ENCODE measurements around the gene SETD4. TPM values are rescaled to one million over a fixed set of nuclear protein-coding genes. Genes with fewer than 3 reads are reported as not detected.

Gene SETD4
- total and polyA plus RNA-seq, 4 experiments from 2014 or later: 7.1 to 31.0 (median 20.3) TPM

DNA sequence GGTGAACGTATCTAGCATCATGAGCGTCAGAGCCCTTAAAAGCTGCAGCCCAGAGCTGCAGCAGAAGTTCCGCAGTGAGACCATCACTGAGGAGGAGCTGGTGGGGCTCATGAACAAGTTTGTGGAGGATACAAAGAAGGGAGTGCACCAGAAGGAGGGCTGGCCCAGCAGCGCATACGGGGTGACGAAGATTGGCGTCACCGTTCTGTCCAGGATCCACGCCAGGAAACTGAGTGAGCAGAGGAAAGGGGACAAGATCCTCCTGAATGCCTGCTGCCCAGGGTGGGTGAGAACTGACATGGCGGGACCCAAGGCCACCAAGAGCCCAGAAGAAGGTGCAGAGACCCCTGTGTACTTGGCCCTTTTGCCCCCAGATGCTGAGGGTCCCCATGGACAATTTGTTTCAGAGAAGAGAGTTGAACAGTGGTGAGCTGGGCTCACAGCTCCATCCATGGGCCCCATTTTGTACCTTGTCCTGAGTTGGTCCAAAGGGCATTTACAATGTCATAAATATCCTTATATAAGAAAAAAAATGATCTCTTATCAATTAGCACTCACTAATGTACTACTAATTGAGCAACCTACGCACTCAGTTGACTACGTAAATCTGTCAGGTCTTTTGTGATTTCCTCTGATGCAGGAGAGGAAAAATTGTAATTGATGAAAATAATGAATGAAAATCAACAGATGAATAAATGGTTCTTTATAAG is 12.3 kb upstream of the SETD4 start:
- no peak for DNase-seq
- CTCF ChIA-PET (ENCODE audit: partially characterized antibody): interaction anchor here (3.2 kb wide), 1 partner anchor 40 kb away, joined by 21 read pairs; no protein-coding TSS in a partner anchor
- H3K27me3 Mint-ChIP-seq: no peaks in the 10 kb centered on the region

DNA sequence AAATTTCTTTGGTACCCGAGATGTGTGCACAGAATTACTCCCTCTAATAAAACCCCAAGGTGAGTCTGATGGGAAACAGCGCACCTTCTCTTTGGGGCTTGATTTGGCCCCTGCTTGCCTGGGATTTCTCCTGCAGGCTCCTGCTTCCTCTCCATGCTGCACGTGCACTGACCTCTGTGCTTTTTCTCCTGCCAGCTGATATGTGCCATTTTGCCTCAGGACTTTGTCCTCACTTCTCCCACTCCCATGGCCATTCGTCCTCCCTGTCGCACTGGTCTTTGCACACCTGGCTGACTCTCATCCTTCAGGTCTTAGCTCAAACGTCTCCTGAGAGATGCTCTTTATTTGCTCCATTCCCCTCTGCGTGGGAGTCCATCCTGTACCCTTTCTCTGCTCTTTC is 10.7 kb upstream of the SETD4 start:
- Histone ChIP-seq H3K27me3 (ENCODE audit: insufficient read depth, low read length) (no peaks in the 10 kb centered on the region), H3K27ac (ENCODE audit: low read depth, low read length) (no peak overlapping the region), H3K4me1 (ENCODE audit: insufficient read depth, low read length) (peaks cover 33% of the 10 kb centered on the region), H3K36me3 (ENCODE audit: insufficient read depth, low read length) (no peaks in the 10 kb centered on the region), H3K4me3 (ENCODE audit: low read length in 2 of 2) (no peak overlapping the region), H3K9me3 (ENCODE audit: control insufficient read depth in 1 of 2, low read length in 2 of 2) (peaks cover 0 to 3% of the 10 kb centered on the region in 2 donors)
- CTCF ChIA-PET (ENCODE audit: partially characterized antibody): interaction anchor here (1.7 to 3.5 kb wide), 3 partner anchors 8 to 42 kb away, joined by 6 to 21 read pairs (median 18); partner anchors contain the start of gene SETD4
- POLR2A ChIA-PET (ENCODE audit: partially characterized antibody): interaction anchor here (1.6 to 3.2 kb wide), 5 partner anchors 8 to 249 kb away, joined by 9 to 60 read pairs (median 13); partner anchors contain the start of genes CBR3, MORC3 and SETD4
- H3K27ac Mint-ChIP-seq: peak overlapping the region; percentile 23 to 83 (median 54)
- H3K9me3 Mint-ChIP-seq: peaks cover 0 to 10% (median 4%) of the 10 kb centered on the region in 8 donors
- H3K36me3 Mint-ChIP-seq: peaks cover 26 to 29% of the 10 kb centered on the region in 2 donors
- intact Hi-C loops (cut with micrococcal nuclease): no loop called here
- peaks cover 28 to 45% (median 36%) of the 10 kb centered on the region in 4 donors for H3K4me1 Mint-ChIP-seq
- H3K27me3 Mint-ChIP-seq: no peaks in the 10 kb centered on the region
- peak overlapping the region; percentile 71 to 95 (median 90) for H3K4me3 Mint-ChIP-seq
- DNase-seq: no peak

More for the DNA sequence above, 12.3 kb upstream of the SETD4 start:
- Mint-ChIP-seq H3K36me3 (peaks cover 26 to 29% of the 10 kb centered on the region in 2 donors), H3K4me3 (peak overlapping the region in 3 of 8 donors; percentile 12 to 79 (median 72)), H3K4me1 (peaks cover 28 to 48% (median 40%) of the 10 kb centered on the region in 4 donors), H3K27ac (peak overlapping the region in 1 of 7 donors; percentile 10), H3K9me3 (peaks cover 0 to 10% (median 4%) of the 10 kb centered on the region in 8 donors)
- Histone ChIP-seq H3K27me3 (ENCODE audit: insufficient read depth, low read length) (no peaks in the 10 kb centered on the region), H3K4me3 (ENCODE audit: low read length in 2 of 2) (no peak overlapping the region), H3K36me3 (ENCODE audit: insufficient read depth, low read length) (no peaks in the 10 kb centered on the region), H3K4me1 (ENCODE audit: insufficient read depth, low read length) (peaks cover 33% of the 10 kb centered on the region), H3K27ac (ENCODE audit: low read depth, low read length) (no peak overlapping the region), H3K9me3 (ENCODE audit: control insufficient read depth in 1 of 2, low read length in 2 of 2) (peaks cover 0 to 3% of the 10 kb centered on the region in 2 donors)
- intact Hi-C loops (cut with micrococcal nuclease): no loop called here
- POLR2A ChIA-PET (ENCODE audit: partially characterized antibody): interaction anchor here (1.5 kb wide), 1 partner anchor 13 kb away, joined by 9 read pairs; the partner anchor contains the start of gene SETD4

DNA sequence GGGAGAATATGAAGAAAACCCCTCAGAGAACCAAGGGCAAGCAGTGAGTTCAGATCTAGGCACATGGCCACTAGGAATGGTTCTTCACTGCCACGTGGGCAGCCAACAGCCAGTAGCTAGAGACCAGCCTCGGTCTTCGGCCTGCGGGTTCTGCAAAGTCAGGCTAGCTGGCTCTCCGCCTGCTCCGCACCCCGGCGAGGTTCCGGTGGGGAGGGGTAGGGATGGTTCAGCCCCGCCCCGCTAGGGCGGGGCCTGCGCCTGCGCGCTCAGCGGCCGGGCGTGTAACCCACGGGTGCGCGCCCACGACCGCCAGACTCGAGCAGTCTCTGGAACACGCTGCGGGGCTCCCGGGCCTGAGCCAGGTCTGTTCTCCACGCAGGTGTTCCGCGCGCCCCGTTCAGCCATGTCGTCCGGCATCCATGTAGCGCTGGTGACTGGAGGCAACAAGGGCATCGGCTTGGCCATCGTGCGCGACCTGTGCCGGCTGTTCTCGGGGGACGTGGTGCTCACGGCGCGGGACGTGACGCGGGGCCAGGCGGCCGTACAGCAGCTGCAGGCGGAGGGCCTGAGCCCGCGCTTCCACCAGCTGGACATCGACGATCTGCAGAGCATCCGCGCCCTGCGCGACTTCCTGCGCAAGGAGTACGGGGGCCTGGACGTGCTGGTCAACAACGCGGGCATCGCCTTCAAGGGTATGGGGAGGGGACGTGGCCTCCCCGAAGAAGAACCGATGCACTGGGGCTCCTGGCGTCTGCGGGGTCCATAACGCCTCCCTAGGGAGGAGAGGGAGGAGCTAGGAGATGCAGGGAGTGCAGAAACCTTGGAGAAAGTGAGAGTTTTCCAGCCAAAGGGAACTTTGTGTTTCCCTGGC is 9.6 kb upstream of the SETD4 start, which contains the start of gene CBR1:
Gene CBR1, plus strand, starts transcription at position 312 of the 871 bp plus-strand sequence. Its CDS starts 92 bp downstream, at position 404.
- Histone ChIP-seq H3K9me3 (ENCODE audit: control insufficient read depth in 1 of 2, low read length in 2 of 2) (peaks cover 0 to 3% of the 10 kb centered on the region in 2 donors), H3K4me3 (ENCODE audit: low read length in 2 of 2) (peak within 1 kb of the TSS; percentile 51 to 87), H3K4me1 (ENCODE audit: insufficient read depth, low read length) (peaks cover 33% of the 10 kb centered on the region), H3K27ac (ENCODE audit: low read depth, low read length) (peak within 1 kb of the TSS; percentile 69), H3K36me3 (ENCODE audit: insufficient read depth, low read length) (no peaks in the 10 kb centered on the region), H3K27me3 (ENCODE audit: insufficient read depth, low read length) (no peaks in the 10 kb centered on the region)
- CTCF ChIA-PET (ENCODE audit: partially characterized antibody): interaction anchor here (1.0 to 3.5 kb wide), 5 partner anchors 9 to 56 kb away, joined by 3 to 18 read pairs (median 6); partner anchors contain the start of gene SETD4
- intact Hi-C loops (cut with micrococcal nuclease): loop anchor here (1.0 to 10.0 kb wide), 2 partner anchors 10 to 915 kb away; partner anchors contain the start of gene SETD4
- peaks cover 28 to 43% (median 35%) of the 10 kb centered on the region in 4 donors for H3K4me1 Mint-ChIP-seq
- peaks cover 26 to 29% of the 10 kb centered on the region in 2 donors for H3K36me3 Mint-ChIP-seq
- peaks cover 0 to 10% (median 4%) of the 10 kb centered on the region in 8 donors for H3K9me3 Mint-ChIP-seq
- peak; percentile 85 to 87 (median 87) for DNase-seq
- POLR2A ChIA-PET (ENCODE audit: partially characterized antibody): interaction anchor here (0.6 to 3.2 kb wide), 13 partner anchors 9 to 1494 kb away, joined by 3 to 60 read pairs (median 6); partner anchors contain the start of genes CBR3, CHAF1B, MORC3 and SETD4
- H3K4me3 Mint-ChIP-seq: peak within 1 kb of the TSS; percentile 90 to 95 (median 92)
- H3K27me3 Mint-ChIP-seq: no peaks in the 10 kb centered on the region
- peak within 1 kb of the TSS; percentile 73 to 93 (median 85) for H3K27ac Mint-ChIP-seq

DNA sequence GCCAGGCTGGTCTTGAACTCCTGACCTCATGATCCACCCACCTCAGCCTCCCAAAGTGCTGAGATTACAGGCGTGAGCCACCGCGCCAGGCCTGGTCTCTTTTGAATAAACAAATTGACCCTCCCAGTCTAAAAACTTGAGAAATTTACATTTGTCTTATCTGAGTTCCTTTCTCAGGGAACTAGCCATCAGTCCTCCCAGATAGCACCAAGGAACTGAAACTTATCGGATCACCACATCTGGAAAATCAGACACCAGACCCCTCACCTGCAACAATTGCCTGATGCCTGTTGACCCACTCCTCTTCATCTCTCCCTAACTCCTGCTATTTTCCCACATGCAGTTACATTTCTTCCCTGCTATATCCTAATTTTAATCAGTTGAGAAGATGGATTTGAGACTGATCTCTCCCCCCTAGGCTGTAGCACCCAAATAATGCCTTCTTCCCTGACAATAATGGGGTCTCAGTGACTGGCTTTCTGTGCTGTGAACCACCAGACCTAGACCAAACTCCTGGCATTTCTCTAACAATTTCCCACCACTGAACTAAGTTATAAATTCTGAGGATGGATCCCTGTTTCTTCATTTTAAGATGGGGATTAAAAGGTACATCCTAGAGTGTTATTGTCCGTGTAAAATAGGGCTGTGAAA is 8.5 kb upstream of the SETD4 start:
- Histone ChIP-seq H3K27ac (ENCODE audit: low read depth, low read length) (no peak overlapping the region), H3K36me3 (ENCODE audit: insufficient read depth, low read length) (no peaks in the 10 kb centered on the region), H3K4me1 (ENCODE audit: insufficient read depth, low read length) (peaks cover 33% of the 10 kb centered on the region), H3K27me3 (ENCODE audit: insufficient read depth, low read length) (no peaks in the 10 kb centered on the region), H3K4me3 (ENCODE audit: low read length in 2 of 2) (peak overlapping the region in 1 of 2 donors; percentile 87), H3K9me3 (ENCODE audit: control insufficient read depth in 1 of 2, low read length in 2 of 2) (peaks cover 0 to 3% of the 10 kb centered on the region in 2 donors)
- Mint-ChIP-seq H3K27me3 (no peaks in the 10 kb centered on the region), H3K4me3 (peak overlapping the region; percentile 75 to 95 (median 90)), H3K4me1 (peaks cover 28 to 43% (median 35%) of the 10 kb centered on the region in 4 donors), H3K9me3 (peaks cover 0 to 10% (median 4%) of the 10 kb centered on the region in 8 donors), H3K36me3 (peaks cover 26 to 29% of the 10 kb centered on the region in 2 donors), H3K27ac (peak overlapping the region in 4 of 7 donors; percentile 53 to 85 (median 65))
- ChIA-PET CTCF (ENCODE audit: partially characterized antibody) (interaction anchor here (1.0 to 3.5 kb wide), 4 partner anchors 9 to 57 kb away, joined by 3 to 18 read pairs (median 6); partner anchors contain the start of gene SETD4), POLR2A (ENCODE audit: partially characterized antibody) (interaction anchor here (0.7 to 3.2 kb wide), 12 partner anchors 9 to 1495 kb away, joined by 3 to 60 read pairs (median 6); partner anchors contain the start of genes CBR3, CHAF1B, MORC3 and SETD4)
- no peak for DNase-seq
- intact Hi-C loops (cut with micrococcal nuclease): loop anchor here (1.0 to 10.0 kb wide), 2 partner anchors 9 to 916 kb away; partner anchors contain the start of gene SETD4

- Mint-ChIP-seq H3K27ac (peak overlapping the region in 1 of 7 donors; percentile 22), H3K27me3 (no peaks in the 10 kb centered on the region), H3K9me3 (peaks cover 0 to 10% (median 4%) of the 10 kb centered on the region in 8 donors), H3K4me3 (no peak overlapping the region), H3K36me3 (peaks cover 5 to 9% of the 10 kb centered on the region in 2 donors), H3K4me1 (peaks cover 8 to 29% (median 18%) of the 10 kb centered on the region in 4 donors)
- Histone ChIP-seq H3K4me3 (ENCODE audit: low read length in 2 of 2) (no peak overlapping the region), H3K36me3 (ENCODE audit: insufficient read depth, low read length) (no peaks in the 10 kb centered on the region), H3K27ac (ENCODE audit: low read depth, low read length) (no peak overlapping the region), H3K4me1 (ENCODE audit: insufficient read depth, low read length) (peaks cover 20% of the 10 kb centered on the region), H3K27me3 (ENCODE audit: insufficient read depth, low read length) (no peaks in the 10 kb centered on the region), H3K9me3 (ENCODE audit: control insufficient read depth in 1 of 2, low read length in 2 of 2) (peaks cover 0 to 3% of the 10 kb centered on the region in 2 donors)
- ChIA-PET POLR2A (ENCODE audit: partially characterized antibody) (no interaction called here), CTCF (ENCODE audit: partially characterized antibody) (no interaction called here)
- intact Hi-C loops (cut with micrococcal nuclease): loop anchor here (10.0 kb wide), 1 partner anchor 919 kb away; no protein-coding TSS in a partner anchor
- no peak for DNase-seq
These were observed 5.2 kb upstream of the SETD4 start for GRCh38 chr21:36065497-36066036.

DNA sequence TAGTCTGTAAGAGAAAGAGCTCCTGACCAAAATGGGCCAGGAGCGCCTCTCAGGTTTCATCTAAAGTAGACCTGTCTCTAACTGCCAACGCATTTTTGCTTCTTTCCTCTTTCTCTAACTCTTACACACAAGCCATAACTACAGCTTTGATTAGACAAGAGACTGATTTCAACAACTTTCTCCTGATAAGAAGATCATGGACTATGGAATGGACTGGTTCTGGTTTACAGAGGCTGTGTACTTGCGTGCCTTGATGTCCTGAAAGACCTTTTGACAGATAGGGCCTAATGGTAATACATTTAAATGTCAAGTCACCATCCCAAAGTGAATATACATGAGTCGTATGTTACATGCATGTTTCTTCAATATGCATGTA is 3.7 kb upstream of the SETD4 start:
- Mint-ChIP-seq H3K4me1 (peaks cover 4 to 23% (median 8%) of the 10 kb centered on the region in 4 donors), H3K4me3 (no peak overlapping the region), H3K36me3 (peaks cover 2 to 11% of the 10 kb centered on the region in 2 donors), H3K9me3 (peaks cover 0 to 8% (median 4%) of the 10 kb centered on the region in 8 donors), H3K27me3 (no peaks in the 10 kb centered on the region), H3K27ac (no peak overlapping the region)
- Histone ChIP-seq H3K27me3 (ENCODE audit: insufficient read depth, low read length) (no peaks in the 10 kb centered on the region), H3K27ac (ENCODE audit: low read depth, low read length) (no peak overlapping the region), H3K36me3 (ENCODE audit: insufficient read depth, low read length) (no peaks in the 10 kb centered on the region), H3K4me1 (ENCODE audit: insufficient read depth, low read length) (peaks cover 7% of the 10 kb centered on the region), H3K4me3 (ENCODE audit: low read length in 2 of 2) (no peak overlapping the region), H3K9me3 (ENCODE audit: control insufficient read depth in 1 of 2, low read length in 2 of 2) (peaks cover 0 to 3% of the 10 kb centered on the region in 2 donors)
- ChIA-PET CTCF (ENCODE audit: partially characterized antibody) (interaction anchor here (0.6 kb wide), 1 partner anchor 15 kb away, joined by 3 read pairs; no protein-coding TSS in a partner anchor), POLR2A (ENCODE audit: partially characterized antibody) (no interaction called here)
- no peak for DNase-seq
- intact Hi-C loops (cut with micrococcal nuclease): loop anchor here (10.0 kb wide), 1 partner anchor 921 kb away; no protein-coding TSS in a partner anchor
